Fibroblast of pulmonary artery (primary cell): Measurements from ENCODE around the gene TNS1.
A peak's percentile ranks its signal among the peaks of the same experiment; 100 is the strongest.

Experiments used
- DNase-seq: peaks from one replicate; pipeline ENCODE4 v3.0.0-alpha.2; 2010; ENCODE audit warnings: low read depth
- H3K4me3 ChIP-seq: replicated peaks from 2 replicates; pipeline ENCODE4 v1.5.1; 2011; ENCODE audit warnings: low read depth, mild to moderate bottlenecking, control low read depth, low read length, moderate library complexity
- CTCF ChIP-seq: IDR thresholded peaks from 2 replicates; pipeline ENCODE4 v1.5.1; 2011; ENCODE audit warnings: mild to moderate bottlenecking, control low read depth, low read length, inconsistent platforms; ENCODE audit errors: missing control alignments

TNS1 gene

GRCh38 chr2:217980591-217980990 is 22.2 kb downstream of the TNS1 start:
- DNase-seq: no peak
- TF ChIP-seq CTCF: no peak
- H3K4me3 ChIP-seq: no peak overlapping the region

GRCh38 chr2:217980036-217980435 is 22.8 kb downstream of the TNS1 start:
- no peak for DNase-seq
- TF ChIP-seq CTCF: no peak
- H3K4me3 ChIP-seq: no peak overlapping the region

GRCh38 chr2:217979151-217979811 is 23.5 kb downstream of the TNS1 start:
- no peak for TF ChIP-seq CTCF
- DNase-seq: peak; percentile 49
- peak overlapping the region; percentile 19 for H3K4me3 ChIP-seq

- TF ChIP-seq CTCF: no peak
- H3K4me3 ChIP-seq: peak overlapping the region; percentile 19
- DNase-seq: no peak
These were observed 24.2 kb downstream of the TNS1 start for GRCh38 chr2:217978536-217979150.

GRCh38 chr2:217977840-217978535 is 24.8 kb downstream of the TNS1 start:
- TF ChIP-seq CTCF: no peak
- H3K4me3 ChIP-seq: no peak overlapping the region
- no peak for DNase-seq

GRCh38 chr2:217976301-217976700 is 26.5 kb downstream of the TNS1 start:
- TF ChIP-seq CTCF: no peak
- DNase-seq: no peak
- H3K4me3 ChIP-seq: no peak overlapping the region

- TF ChIP-seq CTCF: no peak
- no peak overlapping the region for H3K4me3 ChIP-seq
- no peak for DNase-seq
These were observed 27.2 kb downstream of the TNS1 start for GRCh38 chr2:217975626-217976025.
